Epithelial cell of esophagus (primary cell): Measurements from ENCODE around the gene RAI1.
A peak's percentile ranks its signal among the peaks of the same experiment; 100 is the strongest.
"Not testable (repeated sequence)": the region's sequence is repeated elsewhere in the genome, so short reads cannot be mapped to it uniquely, and the experiment has no call there.

Source experiments
- DNase-seq: peaks from one replicate; pipeline ENCODE4 v3.0.0; 2010; ENCODE audit warnings: low read depth
- H3K4me3 ChIP-seq: 2 replicates; pipeline ENCODE4 v1.5.1; 2011; ENCODE audit warnings: mild to moderate bottlenecking, low read length, control low read depth
- CTCF ChIP-seq: IDR thresholded peaks from 2 replicates; pipeline ENCODE4 v1.5.1; 2011; ENCODE audit warnings: low read depth, mild to moderate bottlenecking, low read length, control low read depth, inconsistent platforms; ENCODE audit not compliant: insufficient read depth; ENCODE audit errors: missing control alignments

RAI1 gene

DNA sequence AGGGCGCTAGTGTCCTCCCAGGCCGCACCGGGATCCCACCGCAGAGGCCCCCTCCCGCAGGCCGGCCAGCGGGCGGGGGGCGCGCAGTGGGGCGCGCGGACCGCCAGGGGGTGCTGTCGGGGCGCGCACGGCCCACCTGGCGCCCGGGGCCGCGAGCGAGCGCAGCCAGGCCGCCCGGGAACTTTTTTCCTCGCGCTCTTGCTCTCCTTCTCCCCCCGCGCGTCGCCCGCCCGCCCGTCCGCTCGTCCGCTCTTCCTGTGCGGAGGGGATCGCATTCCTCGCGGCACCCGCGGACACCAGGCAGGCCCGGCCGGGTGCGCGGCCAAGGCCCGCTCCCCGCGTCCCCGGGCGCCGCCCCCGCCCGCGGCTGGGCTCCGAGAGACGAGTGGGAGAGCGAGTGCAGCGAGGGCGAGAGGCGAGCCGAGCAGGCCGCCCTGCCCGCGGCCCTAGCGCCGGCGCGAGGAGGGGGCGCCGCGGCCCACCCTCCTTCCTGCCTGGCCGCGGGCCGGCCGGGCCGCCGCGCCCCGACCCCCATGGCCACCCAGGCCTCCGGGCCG, at the start of gene RAI1:
TSS of gene RAI1 (plus strand) at position 272 of the 557 bp plus-strand sequence. CDS start 111,491 bp downstream, outside the sequence.
- peak; percentile 81 for DNase-seq
- TF ChIP-seq CTCF, result peak; percentile 23
- peak within 1 kb of the TSS; percentile 65 for H3K4me3 ChIP-seq

DNA sequence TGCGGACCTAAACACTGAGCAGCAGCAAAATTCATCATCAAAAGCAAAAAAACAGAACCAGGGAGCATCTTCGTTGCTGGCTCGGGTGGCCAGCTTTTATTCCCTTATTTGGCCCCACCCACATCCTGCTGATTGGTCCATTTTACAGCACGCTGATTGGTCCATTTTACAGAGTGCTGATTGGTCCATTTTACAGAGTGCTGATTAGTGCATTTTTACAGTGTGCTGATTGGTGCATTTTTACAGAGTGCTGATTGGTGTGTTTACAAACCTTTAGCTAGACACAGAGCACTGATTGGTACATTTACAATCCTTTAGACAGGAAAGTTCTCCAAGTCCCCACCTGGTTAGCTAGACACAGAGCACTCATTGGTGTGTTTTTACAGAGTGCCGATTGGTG, 48.6 kb upstream of the RAI1 start:
- H3K4me3 ChIP-seq, DNase-seq: not testable (repeated sequence)

- no peak for TF ChIP-seq CTCF
- peak; percentile 31 for DNase-seq
Observed at GRCh38 chr17:17633310-17633709, 47.9 kb upstream of the RAI1 start.

GRCh38 chr17:17635126-17635525, 46.1 kb upstream of the RAI1 start:
- TF ChIP-seq CTCF, result no peak
- no peak for DNase-seq

More at GRCh38 chr17:17633310-17633709, 47.9 kb upstream of the RAI1 start:
- no peak overlapping the region for H3K4me3 ChIP-seq

DNA sequence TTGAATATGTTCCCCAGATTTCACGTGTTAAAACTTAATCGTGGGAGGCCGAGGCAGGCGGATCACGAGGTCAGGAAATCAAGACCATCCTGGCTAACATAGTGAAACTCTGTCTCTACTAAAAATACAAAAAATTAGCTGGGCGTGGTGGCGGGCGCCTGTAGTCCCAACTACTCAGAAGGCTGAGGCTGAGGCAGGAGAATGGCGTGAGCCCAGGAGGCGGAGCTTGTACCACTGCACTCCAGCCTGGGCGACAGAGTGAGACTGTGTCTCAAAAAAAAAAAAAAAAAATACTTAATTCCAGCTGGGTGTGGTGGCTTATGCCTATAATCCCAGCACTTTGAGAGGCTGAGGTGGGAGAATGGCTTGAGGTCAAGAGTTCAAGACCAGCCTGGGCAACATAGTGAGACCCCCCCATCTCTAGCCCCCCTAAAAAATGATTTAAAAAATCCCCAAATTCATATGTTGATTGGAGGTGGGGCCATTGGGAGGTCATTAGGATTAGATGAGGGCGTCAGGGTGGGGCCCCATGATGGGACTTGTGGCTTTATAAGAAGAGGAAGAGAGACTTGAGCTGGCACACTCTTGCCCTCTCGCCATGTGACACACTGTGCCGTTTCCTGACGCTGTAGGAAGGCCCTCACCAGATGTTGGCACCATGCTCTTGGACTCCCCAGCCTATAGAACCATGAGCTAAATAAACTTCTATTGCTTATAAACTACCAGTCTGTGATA, 45.6 kb upstream of the RAI1 start:
- DNase-seq, H3K4me3 ChIP-seq: not testable (repeated sequence)

More at GRCh38 chr17:17635126-17635525, 46.1 kb upstream of the RAI1 start:
- H3K4me3 ChIP-seq, result no peak overlapping the region

GRCh38 chr17:17636272-17636885, 44.9 kb upstream of the RAI1 start:
- no peak overlapping the region for H3K4me3 ChIP-seq
- no peak for DNase-seq
- no peak for TF ChIP-seq CTCF

- DNase-seq, result no peak
- H3K4me3 ChIP-seq, result no peak overlapping the region
- TF ChIP-seq CTCF, result no peak
Observed at GRCh38 chr17:17638467-17638866, 42.8 kb upstream of the RAI1 start.

- not testable (repeated sequence) for H3K4me3 ChIP-seq, DNase-seq
Observed at GRCh38 chr17:17639661-17640270, 41.5 kb upstream of the RAI1 start.
